NAMALWA (cell line): ENCODE results near the gene GLMN.
"Not testable (repeated sequence)": the region's sequence is repeated elsewhere in the genome, so short reads cannot be mapped to it uniquely, and the experiment has no call there.

Experiments used
- DNase-seq: peaks from one replicate; pipeline ENCODE4 v3.0.0-alpha.2; 2015; ENCODE audit warnings: low spot score

Gene GLMN

DNA sequence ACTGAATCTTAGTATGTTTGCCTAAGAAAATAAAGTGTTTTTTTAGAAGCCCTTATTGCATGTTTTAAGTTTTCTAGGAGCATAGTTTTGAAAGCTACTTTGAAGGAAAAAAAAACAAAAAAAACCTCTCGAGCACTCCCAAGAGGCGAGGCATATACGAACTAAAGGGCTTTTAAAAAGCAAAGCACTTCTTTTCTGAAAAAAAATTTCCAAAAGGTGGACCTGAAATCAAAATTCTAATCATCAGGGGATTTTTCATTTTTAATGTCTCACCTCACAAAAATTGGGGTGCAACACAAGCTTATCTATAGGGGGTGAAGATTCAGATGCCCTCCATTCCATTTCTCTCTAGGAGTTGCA lies 594 bp downstream of the GLMN start:
- no peak for DNase-seq

DNA sequence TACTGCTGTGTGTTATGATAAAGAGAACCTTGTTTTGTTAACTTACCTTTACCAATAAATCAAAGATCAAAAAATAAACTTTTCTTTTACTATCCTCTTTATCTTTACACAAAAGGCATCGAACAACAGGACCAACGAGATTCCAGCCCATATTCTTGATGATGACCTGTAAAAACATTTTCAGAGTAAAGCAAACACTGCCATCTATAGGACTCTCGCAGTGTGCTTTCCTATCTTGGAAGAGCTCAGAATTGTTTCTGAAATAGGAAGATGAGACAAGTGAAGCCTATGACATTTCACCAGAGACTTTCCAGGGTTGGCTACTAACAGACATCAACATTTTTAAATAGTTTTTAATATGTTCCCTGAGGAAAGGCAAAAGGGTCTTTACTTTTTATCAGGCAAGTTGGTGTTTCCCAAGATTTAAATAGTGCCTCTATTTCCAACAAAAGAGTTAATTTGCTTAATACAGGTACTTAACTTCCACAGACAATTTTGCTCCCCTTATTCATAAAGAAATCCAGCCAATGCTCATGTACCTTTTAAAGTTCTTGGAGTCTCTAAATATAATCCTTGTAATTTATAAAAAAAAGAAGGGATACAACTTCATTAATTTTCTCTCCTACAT lies 7.3 kb downstream of the GLMN start:
- DNase-seq, result peak; percentile 67

DNA sequence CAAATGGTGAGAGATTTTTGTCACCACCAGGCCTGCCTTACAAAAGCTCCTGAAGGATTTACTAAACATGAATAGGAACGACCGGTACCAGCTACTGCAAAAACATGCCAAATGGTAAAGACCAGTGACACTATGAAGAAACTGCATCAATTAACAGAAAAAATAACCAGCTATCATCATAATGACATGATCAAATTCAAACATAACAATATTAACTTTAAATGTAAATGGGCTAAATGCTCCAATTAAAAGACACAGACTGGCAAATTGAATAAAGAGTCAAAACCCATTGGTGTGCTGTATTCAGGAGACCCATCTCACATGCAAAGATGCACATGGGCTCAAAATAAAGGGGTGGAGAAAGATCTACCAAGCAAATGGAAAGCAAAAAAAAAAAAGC lies 17.4 kb downstream of the GLMN start:
- DNase-seq, result not testable (repeated sequence)

DNA sequence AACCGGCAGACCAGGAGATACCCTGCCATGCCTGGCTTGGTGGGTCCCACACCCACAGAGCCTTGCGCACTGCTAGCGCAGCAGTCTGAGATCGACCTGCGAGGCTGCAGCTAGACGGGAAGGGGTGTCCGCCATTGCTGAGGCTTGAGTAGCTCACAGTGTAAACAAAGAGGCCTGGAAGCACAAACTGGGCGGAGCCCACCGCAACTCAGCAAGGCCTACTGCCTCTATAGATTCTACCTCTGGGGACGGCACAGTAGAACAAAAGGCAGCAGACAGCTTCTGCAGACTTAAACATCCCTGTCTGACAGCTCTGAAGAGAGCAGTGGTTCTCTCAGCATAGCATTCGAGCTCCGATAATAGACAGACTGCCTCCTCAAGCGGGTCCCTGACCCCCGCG lies 19.0 kb downstream of the GLMN start:
- DNase-seq, result not testable (repeated sequence)

DNA sequence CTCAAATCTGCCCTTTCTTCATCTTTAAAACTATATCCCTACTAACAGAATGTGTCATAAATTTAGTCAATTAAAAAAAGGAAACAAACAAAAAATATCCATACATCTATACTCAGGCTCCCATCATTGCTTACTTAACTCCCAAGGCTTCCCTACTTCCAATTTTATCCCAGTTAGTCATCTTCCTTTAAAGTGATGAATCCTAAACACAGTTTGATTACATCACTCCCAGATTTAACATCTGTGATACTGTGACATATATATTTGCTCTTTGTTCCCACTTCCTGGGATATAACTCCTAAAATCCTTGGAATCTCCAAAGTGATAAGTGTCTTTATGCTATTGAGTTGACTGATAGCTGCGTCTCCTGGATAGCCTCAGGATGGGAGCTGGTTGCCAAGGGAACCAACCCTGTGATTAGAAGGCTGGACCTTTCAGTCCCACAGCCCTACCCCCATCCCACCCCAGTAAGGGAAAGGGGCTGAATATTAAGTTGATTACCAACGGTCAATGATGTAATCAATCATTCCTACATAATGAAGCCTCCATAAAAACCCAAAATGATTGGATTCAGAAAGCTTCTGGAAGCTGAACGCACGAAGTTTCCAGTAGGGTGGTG lies 21.6 kb downstream of the GLMN start:
- DNase-seq, result no peak

DNA sequence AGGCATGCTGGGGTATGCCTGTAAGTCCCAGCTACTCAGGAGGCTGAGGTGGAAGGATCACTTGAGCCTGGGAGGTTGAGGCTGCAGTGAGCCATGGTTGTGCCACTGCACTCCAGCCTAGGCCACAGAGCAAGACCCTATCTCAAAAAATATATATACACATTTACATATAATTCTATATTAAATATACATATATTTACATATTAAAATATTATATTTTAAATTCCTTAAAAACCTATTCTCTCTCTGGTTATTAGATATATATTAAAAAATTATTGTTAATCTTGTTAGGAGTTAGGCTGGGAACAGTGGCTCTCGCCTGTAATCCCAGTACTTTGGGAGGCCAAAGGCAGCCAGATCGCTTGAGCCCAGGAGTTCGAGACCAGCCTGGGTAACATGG lies 22.7 kb downstream of the GLMN start:
- DNase-seq, result no peak

DNA sequence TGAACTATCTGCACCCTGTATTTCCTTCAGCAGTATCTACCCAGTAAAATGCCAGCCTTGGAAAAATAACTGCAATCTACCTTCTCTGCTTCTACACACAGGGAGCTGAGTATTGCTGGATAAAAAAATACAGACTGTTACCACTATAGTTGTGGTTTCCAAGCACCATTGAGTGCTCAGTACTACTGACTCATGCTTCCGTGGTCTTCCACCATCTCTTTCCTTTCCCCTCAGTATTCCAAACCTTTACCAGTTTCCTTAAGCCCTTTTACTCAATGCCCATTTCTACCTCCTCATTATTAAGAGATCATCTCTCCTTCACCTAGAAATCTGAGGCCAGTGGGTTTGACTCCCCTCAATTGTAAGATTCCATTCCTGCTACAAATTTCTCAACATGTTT lies 23.8 kb downstream of the GLMN start:
- DNase-seq, result no peak

DNA sequence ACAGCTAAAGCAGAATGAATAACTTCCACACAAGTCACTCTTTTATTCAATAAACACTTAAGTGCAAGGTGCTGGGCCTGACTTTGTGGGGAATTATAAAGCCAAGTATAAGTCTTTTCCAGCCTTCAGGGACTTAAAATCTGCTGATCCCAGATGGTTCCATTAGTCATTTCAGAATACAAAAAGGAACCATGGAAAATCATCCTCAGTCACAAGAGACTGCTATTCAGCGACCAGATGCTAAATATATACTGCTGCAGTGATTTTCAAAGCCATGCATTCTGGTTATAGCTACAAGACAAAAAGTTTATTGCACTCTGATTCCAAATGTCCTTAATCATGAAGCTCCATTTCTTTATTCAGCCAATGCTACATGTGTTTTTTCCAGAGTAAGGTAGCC lies 25.7 kb downstream of the GLMN start:
- DNase-seq, result no peak

DNA sequence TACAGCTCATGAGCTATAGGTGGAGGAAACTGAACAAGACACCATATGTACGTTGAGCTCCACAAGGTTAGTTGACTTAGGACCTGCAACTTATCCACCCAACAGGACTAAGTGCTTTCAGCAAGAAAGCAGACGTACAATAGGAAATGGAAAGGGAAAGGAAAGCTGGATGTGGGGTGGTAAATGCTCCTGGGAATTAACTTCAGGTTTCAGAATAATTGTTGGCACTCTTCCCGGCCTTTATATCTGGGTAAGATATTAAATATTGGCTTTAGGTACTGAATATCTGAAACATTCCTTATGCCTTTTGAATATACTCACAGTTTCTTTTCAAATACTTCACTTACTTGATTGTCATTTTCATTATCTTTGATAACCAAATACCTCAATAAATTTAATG lies 36.3 kb downstream of the GLMN start:
- no peak for DNase-seq

DNA sequence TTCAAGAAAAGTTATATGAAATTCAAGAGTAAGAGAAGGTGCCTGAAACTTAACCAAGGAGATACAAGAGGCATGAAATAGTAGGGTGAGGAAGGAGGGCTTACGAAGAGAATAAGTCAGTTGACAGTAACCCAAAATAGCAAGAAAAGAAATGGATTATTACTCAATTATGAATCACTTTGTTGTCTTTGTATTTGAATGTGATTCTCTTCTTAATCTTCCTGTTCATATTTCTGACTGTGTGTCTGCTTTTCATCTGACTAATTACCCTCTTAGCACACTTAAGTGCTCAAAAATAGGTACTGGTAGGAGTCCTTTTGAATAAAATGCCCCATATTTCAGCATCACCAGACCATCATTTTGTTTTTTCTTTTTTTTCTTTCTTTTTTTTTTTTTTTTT lies 39.4 kb downstream of the GLMN start:
- DNase-seq, result no peak

DNA sequence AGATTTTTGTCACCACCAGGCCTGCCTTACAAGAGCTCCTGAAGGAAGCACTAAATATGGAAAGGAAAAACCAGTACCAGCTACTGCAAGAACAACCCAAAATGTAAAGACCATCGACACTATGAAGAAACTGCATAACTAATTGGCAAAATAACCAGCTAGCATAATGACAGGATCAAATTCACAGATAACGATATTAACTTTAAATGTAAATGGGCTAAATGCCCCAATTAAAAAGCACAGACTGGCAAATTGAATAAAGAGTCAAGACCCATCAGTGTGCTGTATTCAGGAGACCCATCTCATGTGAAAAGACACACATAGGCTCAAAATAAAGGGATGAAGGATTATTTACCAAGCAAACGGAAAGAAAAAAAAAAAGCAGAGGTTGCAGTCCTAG lies 44.1 kb downstream of the GLMN start:
- not testable (repeated sequence) for DNase-seq

DNA sequence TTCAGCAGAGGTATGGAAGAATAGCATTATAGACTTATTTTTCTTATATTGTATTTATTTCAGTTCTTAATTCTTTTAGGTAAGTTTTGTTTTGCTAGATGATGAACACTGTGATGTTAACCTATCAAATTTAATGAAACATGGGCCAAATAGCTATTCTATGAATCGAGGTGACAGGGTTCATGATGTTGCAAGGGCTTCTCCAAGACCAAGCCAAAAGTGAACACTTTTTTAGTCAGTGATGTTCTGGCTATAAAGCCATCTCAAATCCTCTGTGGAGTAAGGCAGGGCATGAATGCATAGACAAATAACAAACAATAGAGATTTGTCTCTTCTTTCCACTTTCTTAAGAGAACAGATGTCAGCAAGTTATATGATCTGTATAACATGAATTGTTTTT lies 54.4 kb downstream of the GLMN start:
- no peak for DNase-seq

DNA sequence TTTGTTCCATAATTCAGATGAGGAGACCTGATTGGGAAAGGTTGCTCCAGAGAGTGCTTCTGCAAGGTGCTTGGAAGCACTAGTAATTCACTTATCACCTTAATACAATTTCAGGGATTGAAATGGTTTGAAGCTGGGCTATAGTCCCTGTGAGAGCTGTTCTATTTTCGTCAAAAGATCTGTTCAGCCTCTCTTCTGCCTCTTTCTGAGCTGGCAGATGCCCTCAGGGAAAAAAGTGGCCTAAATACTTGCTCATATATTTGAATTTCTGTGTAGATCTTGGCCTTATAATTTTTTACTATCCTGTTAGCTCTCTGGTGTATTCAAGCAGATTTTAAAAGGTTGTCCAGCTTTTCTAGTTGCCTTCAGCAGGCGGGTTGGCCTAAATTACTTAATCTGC lies 58.8 kb downstream of the GLMN start:
- no peak for DNase-seq

DNA sequence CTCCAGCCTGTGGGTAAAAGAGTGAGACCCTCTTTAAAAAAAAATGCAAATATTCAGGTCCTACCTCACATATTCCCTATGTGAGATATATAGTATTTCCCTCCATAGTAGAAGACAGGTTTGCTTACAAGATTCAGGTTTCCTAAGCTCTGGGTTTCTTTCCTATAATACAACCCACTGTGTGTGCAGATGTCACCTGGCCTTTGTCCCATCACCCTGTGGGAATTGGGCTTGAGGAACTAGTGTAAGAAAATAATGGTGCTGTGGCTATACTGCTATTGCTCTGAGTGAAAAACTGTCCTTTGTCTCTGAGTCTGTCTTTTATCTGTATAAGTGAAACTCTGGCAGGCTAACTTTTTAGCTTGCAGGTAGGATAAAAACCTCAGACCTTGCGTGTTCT lies 68.1 kb downstream of the GLMN start:
- no peak for DNase-seq

DNA sequence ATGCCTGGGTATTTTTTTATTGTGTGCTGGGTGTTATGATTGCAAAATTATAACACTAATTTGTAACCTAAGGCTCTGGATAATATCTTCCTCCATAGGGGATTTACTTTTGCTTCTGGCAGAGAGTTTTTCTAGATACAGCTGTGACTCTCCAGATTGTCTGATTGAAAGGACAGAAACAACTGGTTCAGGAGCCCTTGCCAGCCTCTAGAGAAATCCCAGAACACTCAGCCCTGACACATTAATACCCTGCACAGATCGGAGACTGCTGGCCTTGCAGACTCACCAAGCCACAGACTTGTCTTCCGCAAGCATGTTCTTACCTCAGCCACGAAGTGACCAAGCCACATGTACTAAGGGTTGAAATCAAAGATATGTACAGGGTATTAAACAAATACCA lies 70.4 kb downstream of the GLMN start:
- no peak for DNase-seq

DNA sequence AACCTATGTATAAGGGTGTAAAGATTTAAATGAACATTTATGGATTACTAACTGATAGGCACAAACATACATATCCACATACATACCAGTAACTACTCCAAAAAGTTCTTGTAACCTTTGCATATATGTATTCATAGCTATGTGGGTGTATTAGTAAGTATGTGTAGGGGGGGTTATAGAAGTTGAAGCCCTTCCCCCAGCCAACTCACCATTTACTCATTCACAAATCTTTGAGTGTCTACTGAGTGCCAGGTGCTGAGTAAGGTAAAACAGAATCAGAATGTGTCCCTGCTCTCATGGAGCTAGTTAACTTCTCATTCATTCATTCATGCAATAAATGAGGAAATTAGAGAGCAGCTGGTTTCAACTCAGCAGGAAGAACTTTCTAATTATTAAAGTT lies 79.8 kb downstream of the GLMN start:
- no peak for DNase-seq

DNA sequence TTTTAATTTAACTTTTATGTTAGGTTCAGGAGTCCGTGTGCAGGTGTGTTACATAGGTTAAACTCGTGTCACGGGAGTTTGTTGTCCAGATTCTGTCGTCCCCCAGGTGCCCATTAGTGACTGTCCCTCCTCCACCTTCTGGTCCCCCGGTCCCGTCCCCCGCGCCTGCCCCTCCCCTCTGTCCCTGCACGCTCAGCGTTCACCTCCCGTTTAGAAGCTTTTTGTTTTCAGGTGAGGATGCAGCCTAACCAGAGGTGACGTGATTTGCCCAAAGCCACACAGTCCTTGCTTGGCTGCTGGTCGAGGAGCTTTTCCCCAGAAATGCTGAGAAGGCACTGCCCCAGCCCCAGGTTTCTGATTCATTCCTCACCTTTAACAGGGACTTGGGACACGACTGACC lies 80.2 kb downstream of the GLMN start:
- DNase-seq, result no peak

DNA sequence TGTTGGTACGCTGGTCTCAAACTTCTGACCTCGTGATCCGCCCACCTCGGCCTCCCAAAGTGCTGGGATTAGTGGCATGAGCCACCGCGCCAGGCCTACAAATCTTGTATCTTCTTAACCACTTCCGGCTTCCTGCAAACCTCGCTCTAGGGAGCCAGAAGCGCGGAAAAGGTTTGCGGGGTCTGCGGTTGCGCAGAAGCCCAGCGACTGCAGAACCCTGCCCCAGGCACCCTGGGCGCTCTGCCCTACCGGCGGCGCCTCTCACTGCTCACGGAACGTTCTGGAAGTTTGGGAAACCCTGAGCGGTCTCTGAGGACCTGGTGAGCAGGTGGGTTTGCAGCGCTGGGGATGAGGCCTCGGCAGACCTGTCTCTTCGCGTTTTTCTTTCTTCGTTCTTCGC lies 81.1 kb downstream of the GLMN start, which contains the start of gene C1orf146:
Gene C1orf146 (plus strand): TSS at position 195 of the 400 bp plus-strand sequence. CDS start 13,506 bp downstream, outside the sequence.
- DNase-seq, result no peak

DNA sequence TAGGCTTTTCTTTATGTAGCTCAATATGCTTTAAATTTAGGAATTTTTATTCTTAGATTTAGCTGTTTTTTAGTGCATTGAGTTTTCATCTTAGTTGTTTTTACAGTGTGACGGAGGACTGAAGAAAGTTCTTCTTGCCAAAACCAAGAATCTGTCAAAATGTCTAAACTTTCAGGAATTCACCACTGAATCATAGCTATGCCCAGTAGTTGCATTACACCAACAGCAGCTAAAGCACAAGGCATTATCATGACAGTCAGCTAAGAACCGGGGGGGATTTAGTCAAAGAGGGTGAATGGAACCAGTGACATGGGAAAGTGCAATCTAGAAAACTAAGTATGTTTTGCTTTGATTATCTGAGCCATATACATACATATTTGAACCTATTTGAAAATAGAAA lies 87.6 kb downstream of the GLMN start:
- DNase-seq, result no peak

DNA sequence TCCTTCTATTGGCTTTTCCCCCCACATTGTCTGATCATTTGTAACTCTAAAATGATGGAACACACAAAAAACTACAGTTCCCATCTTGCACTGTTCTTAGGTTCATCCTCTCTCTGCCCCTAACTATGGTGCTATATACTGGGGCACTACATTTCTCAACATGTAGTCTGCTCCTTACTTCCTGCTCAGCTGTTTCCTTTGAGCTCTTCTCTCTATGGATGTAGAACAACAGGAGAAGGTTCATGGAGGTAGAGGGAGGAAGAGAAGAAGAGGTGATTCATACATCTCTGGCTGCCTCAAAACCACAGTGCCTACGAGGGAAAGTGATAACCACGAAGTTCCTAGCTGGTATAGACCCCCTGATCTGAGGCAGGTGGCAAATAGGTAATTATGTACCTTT lies 88.1 kb downstream of the GLMN start:
- DNase-seq, result no peak

DNA sequence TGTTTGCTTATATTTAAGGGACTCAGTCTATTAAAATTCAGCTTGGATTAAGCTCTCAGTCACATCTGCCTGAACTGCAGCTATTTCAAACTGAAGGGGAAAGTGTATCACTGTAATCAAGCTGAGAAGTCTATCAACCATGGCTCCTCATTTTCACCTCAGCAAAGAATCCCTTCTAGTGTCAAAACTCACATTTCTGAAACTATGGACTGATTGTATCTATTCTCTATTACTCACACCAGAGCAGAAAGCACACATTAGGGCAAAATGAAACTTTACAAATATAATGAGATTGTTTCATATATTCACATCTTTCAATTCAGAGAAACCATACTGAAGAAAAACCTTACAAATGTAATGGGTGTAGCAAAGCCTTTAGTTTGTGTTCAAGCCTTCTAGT lies 95.7 kb downstream of the GLMN start:
- DNase-seq, result no peak

DNA sequence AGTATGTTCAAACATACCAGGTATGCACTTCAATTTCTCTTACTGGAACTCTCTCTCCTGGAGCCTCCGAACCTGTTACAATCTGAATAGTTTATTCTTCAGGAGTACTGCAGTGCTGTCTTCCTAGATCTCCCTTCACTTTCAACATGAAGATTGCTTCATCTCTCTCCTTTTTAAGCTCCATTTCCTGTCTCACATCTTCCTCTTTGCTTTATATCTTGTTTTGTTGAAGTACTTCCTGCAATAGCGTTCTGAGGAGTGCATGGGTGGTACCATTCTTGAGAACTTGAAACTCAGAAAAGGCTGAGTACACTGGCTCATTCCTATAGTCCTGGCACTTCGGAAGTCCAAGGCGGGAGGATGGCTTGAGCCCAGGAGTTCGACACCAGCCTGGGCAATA lies 96.8 kb downstream of the GLMN start:
- DNase-seq, result peak; percentile 15
